AG04450 (cell line): ENCODE results near the gene UFC1. TPM values are rescaled to one million over a fixed set of nuclear protein-coding genes. Genes with fewer than 3 reads are reported as not detected.

Experiments
- CTCF ChIA-PET: fragments of 300-600, 350-600 bp; formaldehyde crosslinking; extraction: SDS; loops from one replicate; lab custom pipeline; 2022; ENCODE audit warnings: antibody characterized with exemption, inconsistent platforms; lab: Charles Lee
- POLR2A ChIA-PET: fragments of 350-600 bp; formaldehyde crosslinking; extraction: SDS; loops from one replicate; lab custom pipeline; 2021; ENCODE audit warnings: antibody characterized with exemption, inconsistent platforms; lab: Yijun Ruan, JAX
- DNase-seq: peaks from one replicate; pipeline ENCODE4 v3.0.0-alpha.2; 2011; ENCODE audit warnings: low read depth, low spot score
- H3K27ac ChIP-seq: one replicate; pipeline ENCODE4 v1.5.1; 2012; ENCODE audit warnings: low read depth, low read length, control low read depth
- H3K27me3 ChIP-seq: one replicate; pipeline ENCODE4 v1.6.0; 2012; ENCODE audit warnings: low read length; ENCODE audit not compliant: control insufficient read depth, insufficient read depth
- H3K4me3 ChIP-seq: 2 replicates; pipeline ENCODE4 v1.5.1; 2011; ENCODE audit warnings: mild to moderate bottlenecking, low read depth, low read length, control low read depth
- H3K9me3 ChIP-seq: 2 replicates; pipeline ENCODE4 v1.5.1; 2012; ENCODE audit warnings: low read length; ENCODE audit not compliant: control insufficient read depth, insufficient read depth
- polyA minus RNA-seq: library from RNA; depleted of rRNA, polyadenylated mRNA; stranded (reverse); fragments of >200 nt; gene quantifications from 2 replicates; pipeline ENCODE4 v1.2.3, GENCODE V29; 2011; rRNA and poly(A)+ RNA removed
- polyA plus RNA-seq: library from polyadenylated mRNA; depleted of rRNA; stranded (reverse); fragments of >200 nt; gene quantifications from 2 replicates; pipeline ENCODE4 v1.2.3, GENCODE V29; 2011; rRNA removed
- TF ChIP-seq, protein P1 (sequence below): IDR thresholded peaks from 2 replicates; pipeline ENCODE4 v1.5.1; 2011; ENCODE audit warnings: low read depth, low read length, control low read depth, inconsistent platforms

UFC1 gene
- polyA plus RNA-seq (129 and 146 TPM in 2 replicates), polyA minus RNA-seq (59.6 and 86.5 TPM in 2 replicates)

DNA sequence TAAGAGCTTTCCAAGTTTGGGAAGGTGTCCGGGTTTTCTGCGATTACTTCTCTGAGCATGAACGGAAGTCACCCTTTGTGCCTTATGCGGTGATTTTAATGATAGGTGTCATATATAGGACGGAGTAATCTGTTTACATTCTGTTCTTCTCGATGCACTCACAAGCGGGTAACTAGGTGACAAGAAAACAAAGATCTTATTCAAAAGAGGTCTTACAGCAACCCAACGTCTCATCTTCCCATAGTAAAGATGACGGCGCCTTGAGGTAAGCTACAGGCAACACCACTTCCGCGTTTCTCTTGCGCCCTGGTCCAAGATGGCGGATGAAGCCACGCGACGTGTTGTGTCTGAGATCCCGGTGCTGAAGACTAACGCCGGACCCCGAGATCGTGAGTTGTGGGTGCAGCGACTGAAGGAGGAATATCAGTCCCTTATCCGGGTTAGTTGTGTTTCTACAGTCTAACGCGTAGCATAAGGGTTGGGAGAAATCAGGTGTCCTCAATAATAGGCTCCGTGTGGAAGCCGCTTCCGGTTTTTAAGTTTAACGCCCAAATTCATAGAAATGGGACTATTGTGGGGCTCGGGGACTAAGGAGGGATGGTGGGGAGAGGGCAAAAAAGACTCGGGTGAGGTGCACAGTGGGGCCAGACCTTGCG lies at the start of gene UFC1:
Gene UFC1 (plus strand): TSS at position 297 of the 656 bp plus-strand sequence. CDS start 20 bp downstream, at position 317.
- DNase-seq: peak; percentile 75
- ChIA-PET POLR2A (interaction anchor here (0.6 to 1.7 kb wide), 7 partner anchors 12 to 94 kb away, joined by 3 to 7 read pairs (median 5); partner anchors contain the start of genes NDUFS2, NIT1, PFDN2 and PPOX), CTCF (interaction anchor here (0.6 to 3.7 kb wide), 5 partner anchors 10 to 127 kb away, joined by 3 to 24 read pairs (median 5); partner anchors contain the start of genes PPOX and TOMM40L)
- H3K4me3 ChIP-seq: peak within 1 kb of the TSS; percentile 96
- H3K9me3 ChIP-seq: no peaks in the 10 kb centered on the region
- no peaks in the 10 kb centered on the region for H3K27me3 ChIP-seq
- TF ChIP-seq, protein P1, sequence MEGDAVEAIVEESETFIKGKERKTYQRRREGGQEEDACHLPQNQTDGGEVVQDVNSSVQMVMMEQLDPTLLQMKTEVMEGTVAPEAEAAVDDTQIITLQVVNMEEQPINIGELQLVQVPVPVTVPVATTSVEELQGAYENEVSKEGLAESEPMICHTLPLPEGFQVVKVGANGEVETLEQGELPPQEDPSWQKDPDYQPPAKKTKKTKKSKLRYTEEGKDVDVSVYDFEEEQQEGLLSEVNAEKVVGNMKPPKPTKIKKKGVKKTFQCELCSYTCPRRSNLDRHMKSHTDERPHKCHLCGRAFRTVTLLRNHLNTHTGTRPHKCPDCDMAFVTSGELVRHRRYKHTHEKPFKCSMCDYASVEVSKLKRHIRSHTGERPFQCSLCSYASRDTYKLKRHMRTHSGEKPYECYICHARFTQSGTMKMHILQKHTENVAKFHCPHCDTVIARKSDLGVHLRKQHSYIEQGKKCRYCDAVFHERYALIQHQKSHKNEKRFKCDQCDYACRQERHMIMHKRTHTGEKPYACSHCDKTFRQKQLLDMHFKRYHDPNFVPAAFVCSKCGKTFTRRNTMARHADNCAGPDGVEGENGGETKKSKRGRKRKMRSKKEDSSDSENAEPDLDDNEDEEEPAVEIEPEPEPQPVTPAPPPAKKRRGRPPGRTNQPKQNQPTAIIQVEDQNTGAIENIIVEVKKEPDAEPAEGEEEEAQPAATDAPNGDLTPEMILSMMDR: no peak
- H3K27ac ChIP-seq: peak within 1 kb of the TSS; percentile 99

DNA sequence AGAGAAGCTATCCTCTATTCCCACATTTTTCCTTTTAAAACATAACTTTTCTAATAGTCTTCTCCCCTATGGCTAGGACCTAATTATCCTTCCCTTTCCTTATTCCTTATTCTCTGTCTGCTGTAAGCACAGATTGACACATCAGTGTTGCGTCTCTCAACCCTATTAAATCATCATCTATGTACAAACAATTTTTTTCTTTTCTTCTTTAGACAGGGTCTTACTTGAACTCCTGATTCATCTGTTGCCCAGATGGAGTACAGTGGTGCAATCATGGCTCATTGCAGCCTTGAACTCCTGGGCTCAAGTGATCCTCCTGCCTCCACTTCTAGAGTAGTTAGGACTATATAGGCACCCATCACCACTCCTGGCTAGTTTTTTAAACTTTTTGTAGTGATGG lies 47.3 kb upstream of the UFC1 start:
- ChIA-PET CTCF (no interaction called here), POLR2A (no interaction called here)
- DNase-seq: no peak
- Histone ChIP-seq H3K27me3 (no peaks in the 10 kb centered on the region), H3K4me3 (no peak overlapping the region), H3K27ac (no peak overlapping the region), H3K9me3 (no peaks in the 10 kb centered on the region)
- TF ChIP-seq, protein P1: no peak

DNA sequence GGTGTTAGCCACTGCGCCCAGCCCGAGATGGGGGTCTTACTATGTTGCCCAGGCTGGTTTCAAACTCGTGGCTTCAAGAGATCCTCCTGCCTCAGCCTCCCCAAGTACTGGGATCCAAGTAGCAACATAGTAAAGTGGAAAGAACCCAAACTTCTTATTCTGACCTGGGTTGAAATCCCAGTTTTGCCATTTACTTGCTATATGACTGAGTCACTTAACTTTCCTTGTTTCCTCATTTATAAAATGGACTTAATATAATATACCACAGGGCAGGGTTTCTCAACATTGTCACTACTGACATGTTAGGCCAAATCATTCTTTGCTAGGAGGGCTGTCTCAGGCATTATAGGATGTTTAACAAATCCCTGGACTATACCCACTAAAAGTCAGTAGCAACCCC lies 42.7 kb upstream of the UFC1 start:
- Histone ChIP-seq H3K27ac (no peak overlapping the region), H3K27me3 (no peaks in the 10 kb centered on the region), H3K4me3 (no peak overlapping the region), H3K9me3 (no peaks in the 10 kb centered on the region)
- ChIA-PET POLR2A (no interaction called here), CTCF (interaction anchor here (3.6 kb wide), 1 partner anchor 14 kb away, joined by 23 read pairs; the partner anchor contains the start of gene KLHDC9)
- TF ChIP-seq, protein P1: no peak
- DNase-seq: no peak

DNA sequence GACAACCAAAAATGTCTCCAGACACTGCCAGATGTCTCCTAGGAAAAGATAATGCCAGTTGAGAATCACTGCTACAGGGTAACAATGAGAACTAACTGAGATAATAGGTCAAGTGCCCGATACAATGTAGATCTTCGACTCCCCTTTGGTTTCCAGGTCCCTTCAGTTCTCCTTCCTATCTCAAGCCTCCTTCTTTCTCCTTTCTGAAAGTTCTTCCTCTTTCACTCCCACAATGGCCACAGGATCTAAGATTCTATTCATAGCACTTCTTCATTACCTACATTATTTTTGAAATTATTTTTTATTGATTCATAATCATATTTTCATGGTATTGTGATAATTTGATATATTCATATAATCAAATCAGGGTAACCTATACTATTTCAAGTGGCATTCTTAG lies 42.3 kb upstream of the UFC1 start:
- no peaks in the 10 kb centered on the region for H3K27me3 ChIP-seq
- CTCF ChIA-PET: interaction anchor here (3.6 kb wide), 1 partner anchor 14 kb away, joined by 23 read pairs; the partner anchor contains the start of gene KLHDC9
- TF ChIP-seq, protein P1: no peak
- no peak for DNase-seq
- H3K27ac ChIP-seq: no peak overlapping the region
- H3K4me3 ChIP-seq: no peak overlapping the region
- no peaks in the 10 kb centered on the region for H3K9me3 ChIP-seq
- POLR2A ChIA-PET: no interaction called here

DNA sequence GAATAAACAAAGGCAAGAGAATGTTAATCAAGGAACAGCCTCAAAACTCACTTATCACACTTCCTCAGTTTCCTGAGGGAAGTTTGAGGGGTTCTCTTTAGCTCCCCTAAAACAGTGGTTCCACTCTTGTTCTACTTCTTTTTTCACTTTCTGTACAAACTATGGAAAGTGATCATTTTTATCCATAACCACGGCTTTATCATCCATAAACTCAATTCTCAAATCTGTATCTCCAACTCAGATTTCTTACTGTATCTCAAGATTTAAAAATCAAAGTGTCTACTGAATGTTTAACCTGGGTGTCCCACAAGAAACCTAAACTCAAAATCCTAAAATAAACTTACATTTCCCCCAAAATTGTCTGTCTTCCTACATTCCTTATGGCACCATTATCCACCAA lies 39.9 kb upstream of the UFC1 start:
- CTCF ChIA-PET: interaction anchor here (3.6 kb wide), 1 partner anchor 17 kb away, joined by 23 read pairs; the partner anchor contains the start of gene KLHDC9
- POLR2A ChIA-PET: no interaction called here
- no peaks in the 10 kb centered on the region; the same call in 1 of the 2 replicates for H3K9me3 ChIP-seq
- no peak overlapping the region for H3K4me3 ChIP-seq
- DNase-seq: no peak
- TF ChIP-seq, protein P1: no peak
- no peaks in the 10 kb centered on the region for H3K27me3 ChIP-seq
- no peak overlapping the region for H3K27ac ChIP-seq
